ENCODE data around the gene ADK. TPM values are rescaled to one million over a fixed set of nuclear protein-coding genes. Genes with fewer than 3 reads are reported as not detected.

ADK gene
- total RNA-seq, 2 donors from 2014 or later: 14.4 to 24.3 TPM

DNA sequence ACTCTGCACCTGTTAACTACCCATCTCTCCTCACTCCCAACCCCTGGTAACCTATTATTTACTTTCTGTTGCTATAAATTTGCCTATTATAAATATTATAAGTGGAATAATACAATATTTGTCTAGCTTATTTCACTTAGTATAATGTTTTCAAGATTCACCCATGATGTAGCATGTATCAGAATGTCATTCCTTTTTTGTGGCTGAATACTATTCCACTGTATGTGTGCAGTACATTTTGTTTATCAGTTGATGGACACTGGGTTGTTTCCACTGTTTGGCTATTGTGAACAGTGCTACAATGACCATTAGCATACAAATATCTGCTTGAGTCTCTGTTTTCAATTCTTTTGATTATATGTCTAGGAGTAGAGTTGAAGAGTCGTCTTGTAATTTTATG is 582.6 kb downstream of the ADK start:
- TF ChIP-seq, protein P1, sequence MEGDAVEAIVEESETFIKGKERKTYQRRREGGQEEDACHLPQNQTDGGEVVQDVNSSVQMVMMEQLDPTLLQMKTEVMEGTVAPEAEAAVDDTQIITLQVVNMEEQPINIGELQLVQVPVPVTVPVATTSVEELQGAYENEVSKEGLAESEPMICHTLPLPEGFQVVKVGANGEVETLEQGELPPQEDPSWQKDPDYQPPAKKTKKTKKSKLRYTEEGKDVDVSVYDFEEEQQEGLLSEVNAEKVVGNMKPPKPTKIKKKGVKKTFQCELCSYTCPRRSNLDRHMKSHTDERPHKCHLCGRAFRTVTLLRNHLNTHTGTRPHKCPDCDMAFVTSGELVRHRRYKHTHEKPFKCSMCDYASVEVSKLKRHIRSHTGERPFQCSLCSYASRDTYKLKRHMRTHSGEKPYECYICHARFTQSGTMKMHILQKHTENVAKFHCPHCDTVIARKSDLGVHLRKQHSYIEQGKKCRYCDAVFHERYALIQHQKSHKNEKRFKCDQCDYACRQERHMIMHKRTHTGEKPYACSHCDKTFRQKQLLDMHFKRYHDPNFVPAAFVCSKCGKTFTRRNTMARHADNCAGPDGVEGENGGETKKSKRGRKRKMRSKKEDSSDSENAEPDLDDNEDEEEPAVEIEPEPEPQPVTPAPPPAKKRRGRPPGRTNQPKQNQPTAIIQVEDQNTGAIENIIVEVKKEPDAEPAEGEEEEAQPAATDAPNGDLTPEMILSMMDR (IDR thresholded peaks at IDR 0.05): no peak
- Histone ChIP-seq H3K27me3 (replicated peaks; ENCODE audit: insufficient read depth) (no peaks in the 10 kb centered on the region), H3K4me3 (no peak overlapping the region), H3K4me1 (ENCODE audit: control insufficient read depth in 1 of 2, low read depth in 2 of 2) (no peaks in the 10 kb centered on the region), H3K36me3 (no peaks in the 10 kb centered on the region), H3K27ac (no peak overlapping the region), H3K9me3 (no peaks in the 10 kb centered on the region)
- ATAC-seq (ENCODE audit: insufficient number of reproducible peaks, low FRiP score, low read depth): no peak
- no peak for DNase-seq (ENCODE audit: low spot score)

DNA sequence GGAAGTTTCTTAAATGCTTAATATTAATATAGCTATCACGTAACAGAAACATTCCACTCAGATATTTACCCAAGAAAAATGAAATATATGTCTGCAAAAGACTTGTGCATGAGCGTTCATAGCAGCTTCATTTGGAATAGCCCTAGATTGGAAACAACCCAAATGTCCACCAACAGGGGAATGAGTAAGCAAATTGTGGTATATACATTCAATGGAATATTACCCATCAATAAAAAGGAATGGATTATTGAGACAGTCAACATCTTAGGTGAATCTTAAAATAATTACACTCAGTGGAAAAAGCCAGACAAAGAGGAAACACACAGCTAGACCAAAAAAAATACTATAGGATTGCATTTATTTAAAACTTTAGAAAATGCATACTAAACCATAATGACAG is 585.0 kb downstream of the ADK start:
- H3K27me3 ChIP-seq (replicated peaks; ENCODE audit: insufficient read depth): no peaks in the 10 kb centered on the region
- H3K27ac ChIP-seq: no peak overlapping the region
- no peaks in the 10 kb centered on the region for H3K36me3 ChIP-seq
- H3K4me3 ChIP-seq: no peak overlapping the region
- H3K9me3 ChIP-seq: no peaks in the 10 kb centered on the region
- no peaks in the 10 kb centered on the region for H3K4me1 ChIP-seq (ENCODE audit: control insufficient read depth in 1 of 2, low read depth in 2 of 2)
- TF ChIP-seq, protein P1 (IDR thresholded peaks at IDR 0.05): no peak
- DNase-seq (ENCODE audit: low spot score) (no peak), ATAC-seq (ENCODE audit: insufficient number of reproducible peaks, low FRiP score, low read depth) (no peak)

DNA sequence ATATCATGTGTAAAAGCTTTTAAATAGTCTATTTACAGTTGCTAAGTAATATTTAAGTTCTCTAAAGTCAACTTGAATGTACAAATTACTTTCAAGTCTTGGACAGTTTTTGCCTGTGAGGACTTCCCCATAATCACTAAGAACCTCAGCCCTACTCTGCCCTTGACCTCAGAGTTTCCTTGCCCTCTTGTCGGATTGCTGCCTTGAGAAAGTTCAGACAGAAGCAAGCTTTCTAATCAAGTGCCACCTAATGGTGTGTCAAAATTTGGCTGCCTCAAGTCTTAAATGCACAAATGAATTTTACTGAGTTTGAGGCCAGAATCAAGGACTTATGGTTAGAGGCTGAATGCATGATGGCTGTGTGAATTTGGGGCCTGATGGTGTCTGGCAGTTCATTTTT is 587.0 kb downstream of the ADK start:
- Histone ChIP-seq H3K27ac (no peak overlapping the region), H3K4me3 (no peak overlapping the region), H3K9me3 (no peaks in the 10 kb centered on the region), H3K27me3 (replicated peaks; ENCODE audit: insufficient read depth) (no peaks in the 10 kb centered on the region), H3K4me1 (ENCODE audit: control insufficient read depth in 1 of 2, low read depth in 2 of 2) (no peaks in the 10 kb centered on the region), H3K36me3 (no peaks in the 10 kb centered on the region)
- TF ChIP-seq, protein P1 (IDR thresholded peaks at IDR 0.05): no peak
- DNase-seq (ENCODE audit: low spot score) (no peak), ATAC-seq (ENCODE audit: insufficient number of reproducible peaks, low FRiP score, low read depth) (no peak)

DNA sequence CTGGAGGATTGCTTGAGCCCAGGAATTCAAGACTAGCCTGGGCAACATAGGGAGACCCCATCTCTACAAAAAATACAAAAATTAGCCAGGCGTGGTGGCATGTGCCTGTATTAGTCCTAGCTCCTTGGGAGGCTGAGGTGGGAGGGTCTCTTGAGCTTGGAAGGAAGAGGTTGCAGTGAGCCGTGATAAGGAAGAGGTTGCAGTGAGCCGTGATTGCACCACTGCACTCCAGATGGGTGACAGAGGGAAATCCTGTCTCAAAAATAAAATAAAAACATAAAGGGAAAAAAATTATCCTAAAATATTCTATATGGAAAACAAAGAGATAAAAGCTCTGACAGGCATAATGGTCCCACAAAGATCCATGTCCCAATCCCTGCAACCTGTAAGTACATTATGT is 587.5 kb downstream of the ADK start:
- no peaks in the 10 kb centered on the region for H3K4me1 ChIP-seq (ENCODE audit: control insufficient read depth in 1 of 2, low read depth in 2 of 2)
- H3K27me3 ChIP-seq (replicated peaks; ENCODE audit: insufficient read depth): no peaks in the 10 kb centered on the region
- no peaks in the 10 kb centered on the region for H3K36me3 ChIP-seq
- no peak overlapping the region for H3K4me3 ChIP-seq
- no peak for DNase-seq (ENCODE audit: low spot score)
- no peak overlapping the region for H3K27ac ChIP-seq
- H3K9me3 ChIP-seq: no peaks in the 10 kb centered on the region
- ATAC-seq (ENCODE audit: insufficient number of reproducible peaks, low FRiP score, low read depth): no peak
- TF ChIP-seq, protein P1 (IDR thresholded peaks at IDR 0.05): no peak

DNA sequence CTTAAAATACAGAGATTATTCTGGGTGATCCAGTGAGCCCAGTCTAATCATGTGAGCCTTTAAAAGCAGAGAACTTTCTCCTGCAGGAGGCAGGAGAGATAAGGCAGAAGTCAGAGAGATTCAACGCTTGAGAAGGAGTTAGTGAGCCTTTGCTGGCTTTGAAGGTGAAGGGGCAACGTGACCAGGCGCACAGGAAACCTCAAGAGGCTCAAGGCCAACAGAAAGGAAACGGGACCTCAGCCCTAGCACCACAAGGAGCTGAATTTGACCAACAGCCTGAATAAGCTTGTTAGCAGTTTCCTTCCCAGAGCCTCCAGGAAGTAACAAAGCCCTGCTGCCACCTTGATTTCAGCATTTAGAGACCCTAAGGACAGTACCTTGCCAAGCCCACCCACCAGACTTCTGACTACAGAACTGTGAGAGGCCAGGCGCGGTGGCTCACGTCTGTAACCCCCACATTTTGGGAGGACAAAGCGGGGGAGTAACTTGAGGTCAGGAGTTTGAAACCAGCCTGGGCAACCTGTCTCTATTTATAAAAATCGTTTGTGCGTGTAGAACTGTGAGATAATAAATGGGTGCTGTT is 588.1 kb downstream of the ADK start:
- Histone ChIP-seq H3K36me3 (no peaks in the 10 kb centered on the region), H3K4me1 (ENCODE audit: control insufficient read depth in 1 of 2, low read depth in 2 of 2) (no peaks in the 10 kb centered on the region), H3K9me3 (no peaks in the 10 kb centered on the region), H3K27me3 (replicated peaks; ENCODE audit: insufficient read depth) (no peaks in the 10 kb centered on the region), H3K27ac (no peak overlapping the region), H3K4me3 (no peak overlapping the region)
- no peak for DNase-seq (ENCODE audit: low spot score)
- TF ChIP-seq, protein P1 (IDR thresholded peaks at IDR 0.05): no peak
- no peak for ATAC-seq (ENCODE audit: insufficient number of reproducible peaks, low FRiP score, low read depth)

Measured in thoracic aorta (tissue), 2 donors.